NCI-H128 (cell line): ENCODE data around the gene RELB.
"Not testable (repeated sequence)": the region's sequence is repeated elsewhere in the genome, so short reads cannot be mapped to it uniquely, and the experiment has no call there.

Experiments used
- DNase-seq: peaks from one replicate; lab custom pipeline; 2025; ENCODE audit not compliant: unreplicated experiment; lab: John Stamatoyannopoulos, UW

The RELB gene, protein sequence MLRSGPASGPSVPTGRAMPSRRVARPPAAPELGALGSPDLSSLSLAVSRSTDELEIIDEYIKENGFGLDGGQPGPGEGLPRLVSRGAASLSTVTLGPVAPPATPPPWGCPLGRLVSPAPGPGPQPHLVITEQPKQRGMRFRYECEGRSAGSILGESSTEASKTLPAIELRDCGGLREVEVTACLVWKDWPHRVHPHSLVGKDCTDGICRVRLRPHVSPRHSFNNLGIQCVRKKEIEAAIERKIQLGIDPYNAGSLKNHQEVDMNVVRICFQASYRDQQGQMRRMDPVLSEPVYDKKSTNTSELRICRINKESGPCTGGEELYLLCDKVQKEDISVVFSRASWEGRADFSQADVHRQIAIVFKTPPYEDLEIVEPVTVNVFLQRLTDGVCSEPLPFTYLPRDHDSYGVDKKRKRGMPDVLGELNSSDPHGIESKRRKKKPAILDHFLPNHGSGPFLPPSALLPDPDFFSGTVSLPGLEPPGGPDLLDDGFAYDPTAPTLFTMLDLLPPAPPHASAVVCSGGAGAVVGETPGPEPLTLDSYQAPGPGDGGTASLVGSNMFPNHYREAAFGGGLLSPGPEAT

DNA sequence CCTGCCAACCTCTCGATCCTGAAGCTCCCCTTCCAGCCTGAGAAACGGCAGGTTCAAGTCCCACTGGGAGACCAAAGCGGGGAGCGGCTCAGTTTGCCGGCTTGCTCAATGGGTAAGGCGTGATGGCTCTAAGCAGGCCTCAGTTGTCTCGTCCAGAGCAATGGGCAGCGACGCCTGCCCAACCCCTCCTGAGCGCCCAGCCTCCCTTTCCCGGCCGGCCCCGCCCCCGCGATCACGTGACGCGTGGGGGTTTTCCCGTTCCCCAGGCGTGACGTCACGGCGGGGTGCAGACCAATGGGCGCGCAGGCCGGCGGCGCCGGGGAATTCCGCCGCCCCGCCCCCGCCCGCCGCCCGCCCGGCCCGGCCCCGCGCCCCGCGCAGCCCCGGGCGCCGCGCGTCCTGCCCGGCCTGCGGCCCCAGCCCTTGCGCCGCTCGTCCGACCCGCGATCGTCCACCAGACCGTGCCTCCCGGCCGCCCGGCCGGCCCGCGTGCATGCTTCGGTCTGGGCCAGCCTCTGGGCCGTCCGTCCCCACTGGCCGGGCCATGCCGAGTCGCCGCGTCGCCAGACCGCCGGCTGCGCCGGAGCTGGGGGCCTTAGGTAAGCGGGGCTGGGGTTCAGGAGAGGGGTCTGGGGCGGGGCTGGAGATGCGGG, at the start of gene RELB:
Gene RELB, plus strand, starts transcription at position 378 of the 653 bp plus-strand sequence. Its CDS starts 116 bp downstream, at position 494.
- DNase-seq, result peak; percentile 68

DNA sequence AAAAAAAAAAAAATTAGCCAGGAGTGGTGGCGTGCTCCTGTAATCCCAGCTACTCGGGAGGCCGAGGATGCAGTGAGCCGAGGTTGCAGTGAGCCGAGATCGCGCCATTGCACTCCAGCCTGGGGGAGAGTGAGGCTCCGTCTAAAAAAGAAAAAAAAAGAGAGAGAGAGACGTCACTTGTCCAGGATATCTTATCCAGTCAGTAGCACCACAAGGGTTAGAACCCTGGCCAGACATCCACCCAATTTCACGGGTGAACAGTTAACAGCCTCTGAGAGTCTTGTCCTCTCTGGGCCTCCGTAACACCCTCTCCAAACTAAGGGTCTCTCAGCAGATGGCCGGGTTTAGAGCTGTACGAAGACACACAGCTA, 47.0 kb upstream of the RELB start:
- DNase-seq, result no peak

DNA sequence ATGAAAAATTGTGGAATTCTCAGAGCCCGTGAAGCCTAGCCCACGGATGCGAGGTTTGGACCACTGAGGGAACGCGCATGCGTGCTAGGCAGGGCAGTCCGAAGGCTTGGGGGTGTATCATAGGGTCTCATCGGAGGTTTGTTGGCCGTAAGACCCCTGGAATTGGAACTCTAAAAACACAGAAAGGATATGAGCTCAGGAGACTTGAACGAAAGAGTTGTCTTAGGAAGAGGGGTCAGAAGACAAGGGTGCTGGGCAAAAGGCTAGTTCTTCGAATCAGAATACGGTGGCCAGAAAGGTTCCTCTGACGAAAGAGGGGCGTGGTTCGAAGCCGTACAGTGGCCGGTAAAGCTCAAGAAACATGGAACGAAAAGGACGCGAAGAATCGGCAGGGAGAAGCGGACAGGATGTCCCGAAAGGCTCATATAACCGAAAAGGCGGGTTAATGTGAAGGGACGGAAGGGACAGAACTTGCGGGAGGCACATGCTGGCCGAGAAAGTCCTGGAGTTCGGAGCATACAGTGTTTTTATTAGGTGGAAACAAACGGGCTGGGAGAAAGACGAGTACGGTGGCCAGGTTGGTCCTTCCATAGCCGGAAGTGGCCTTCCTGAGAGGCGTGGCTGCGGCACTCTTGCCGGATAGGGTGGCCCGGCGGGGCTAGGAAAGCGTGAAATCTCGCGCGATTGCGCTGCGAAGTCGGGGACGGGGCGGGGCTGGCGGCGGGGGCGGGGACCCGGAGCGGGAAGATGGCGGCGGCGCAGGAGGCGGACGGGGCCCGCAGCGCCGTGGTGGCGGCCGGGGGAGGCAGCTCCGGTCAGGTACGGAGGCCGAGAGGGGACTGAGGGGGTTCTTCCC, 46.4 kb upstream of the RELB start, which contains the start of gene CLPTM1:
Gene CLPTM1, plus strand, starts transcription at position 732 of the 856 bp plus-strand sequence. Its CDS starts 16 bp downstream, at position 748.
- peak; percentile 91 for DNase-seq

DNA sequence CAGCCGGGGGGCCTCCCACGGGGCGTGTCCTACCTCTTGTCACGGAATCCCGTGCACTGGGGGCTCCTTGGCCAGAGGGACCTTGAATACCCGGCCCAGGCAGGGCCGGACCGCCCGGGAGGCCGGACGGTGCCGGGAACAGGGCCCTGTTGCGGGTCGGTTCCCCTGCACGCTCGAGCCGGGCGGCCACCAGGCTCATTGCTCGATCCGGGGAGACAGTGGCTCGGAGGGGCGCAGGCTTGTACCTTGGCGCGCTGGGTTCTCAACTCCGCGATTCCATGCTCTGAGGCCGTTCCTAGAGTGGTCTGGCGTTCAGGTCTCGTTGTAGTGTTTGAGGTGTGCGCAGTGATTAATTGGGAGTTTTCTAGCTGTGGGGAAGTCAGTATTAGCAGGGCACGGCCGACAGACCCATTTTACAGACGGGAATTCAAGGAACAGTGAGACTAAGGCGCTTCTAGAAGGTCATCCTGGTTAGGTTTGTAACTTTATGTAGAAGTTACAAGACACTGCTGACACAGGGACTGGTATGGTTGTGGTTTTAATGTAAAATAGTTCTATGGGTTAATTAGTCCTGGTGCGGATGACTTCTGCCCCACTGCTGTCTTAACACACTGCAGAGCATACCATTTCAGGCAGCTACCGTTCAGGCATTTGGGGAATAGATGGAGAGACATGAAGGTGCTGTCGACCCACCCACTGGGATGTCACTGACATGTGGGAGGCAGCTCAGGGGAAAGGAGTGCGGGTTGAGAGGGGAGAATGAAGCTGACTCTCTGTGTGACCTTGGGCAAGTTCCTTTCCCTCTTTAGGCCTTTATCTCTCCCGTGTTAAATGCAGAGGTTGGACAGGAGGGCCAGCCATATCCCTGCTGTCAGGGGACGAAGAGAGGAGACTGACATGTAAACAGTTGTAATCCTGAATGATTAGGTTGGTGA, 45.5 kb upstream of the RELB start:
- DNase-seq, result no peak

DNA sequence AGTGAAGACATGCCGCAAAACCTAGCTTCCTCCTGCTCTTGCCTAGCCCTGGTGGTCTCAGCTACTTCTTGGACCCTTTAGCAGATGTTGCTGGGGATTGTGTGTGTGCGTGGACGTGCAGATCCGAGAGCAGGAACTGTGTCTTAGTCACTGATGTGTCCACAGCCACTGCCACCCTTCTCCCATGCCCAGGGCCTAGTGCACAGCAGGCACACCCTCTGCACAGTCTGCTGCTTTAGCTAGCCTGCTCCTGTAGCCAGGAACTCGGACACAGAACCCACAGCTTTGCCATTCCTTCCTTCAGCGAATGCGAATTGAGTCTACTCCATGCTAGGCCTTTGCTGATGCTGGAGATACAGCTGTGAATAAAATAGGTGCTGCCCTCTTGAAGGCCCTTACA, 43.7 kb upstream of the RELB start:
- DNase-seq, result no peak

DNA sequence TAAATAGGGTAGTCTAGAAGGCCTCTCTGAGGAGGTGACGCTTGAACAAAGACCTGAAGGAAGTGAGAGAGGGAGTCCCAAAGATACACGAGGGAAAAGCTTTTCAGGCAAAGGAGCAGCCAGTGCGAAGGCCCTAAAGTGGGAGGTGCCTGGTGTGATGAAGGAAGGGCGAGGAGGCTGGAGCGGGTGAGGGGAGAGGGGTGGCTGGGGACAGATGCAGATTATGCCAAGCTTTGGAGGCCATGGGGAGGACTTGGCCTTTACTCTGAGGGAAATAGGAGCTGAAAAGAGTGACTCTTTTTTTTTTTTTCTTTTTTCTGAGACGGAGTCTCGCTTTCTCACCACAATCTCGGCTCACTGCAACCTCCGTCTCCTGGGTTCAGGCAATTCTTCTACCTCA, 43.2 kb upstream of the RELB start:
- no peak for DNase-seq

DNA sequence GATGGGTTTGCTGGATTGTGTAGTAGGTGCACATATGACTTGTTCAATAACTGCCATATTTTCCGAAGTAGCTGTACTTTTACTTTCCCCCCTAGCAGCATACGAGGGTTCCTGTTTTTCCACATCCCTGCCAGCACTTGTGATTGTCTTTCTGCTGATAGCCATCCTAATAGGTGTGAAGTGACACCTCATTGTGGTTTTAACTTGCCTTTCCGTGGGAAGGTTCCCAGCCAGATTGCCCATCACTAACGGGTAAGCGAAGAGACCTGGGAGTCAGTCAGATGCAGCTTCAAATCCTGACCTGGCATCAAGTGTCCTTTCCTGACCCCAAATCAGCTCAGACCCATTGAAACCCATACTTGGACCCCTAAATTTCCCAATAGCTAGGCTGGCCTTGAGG, 41.6 kb upstream of the RELB start:
- no peak for DNase-seq

DNA sequence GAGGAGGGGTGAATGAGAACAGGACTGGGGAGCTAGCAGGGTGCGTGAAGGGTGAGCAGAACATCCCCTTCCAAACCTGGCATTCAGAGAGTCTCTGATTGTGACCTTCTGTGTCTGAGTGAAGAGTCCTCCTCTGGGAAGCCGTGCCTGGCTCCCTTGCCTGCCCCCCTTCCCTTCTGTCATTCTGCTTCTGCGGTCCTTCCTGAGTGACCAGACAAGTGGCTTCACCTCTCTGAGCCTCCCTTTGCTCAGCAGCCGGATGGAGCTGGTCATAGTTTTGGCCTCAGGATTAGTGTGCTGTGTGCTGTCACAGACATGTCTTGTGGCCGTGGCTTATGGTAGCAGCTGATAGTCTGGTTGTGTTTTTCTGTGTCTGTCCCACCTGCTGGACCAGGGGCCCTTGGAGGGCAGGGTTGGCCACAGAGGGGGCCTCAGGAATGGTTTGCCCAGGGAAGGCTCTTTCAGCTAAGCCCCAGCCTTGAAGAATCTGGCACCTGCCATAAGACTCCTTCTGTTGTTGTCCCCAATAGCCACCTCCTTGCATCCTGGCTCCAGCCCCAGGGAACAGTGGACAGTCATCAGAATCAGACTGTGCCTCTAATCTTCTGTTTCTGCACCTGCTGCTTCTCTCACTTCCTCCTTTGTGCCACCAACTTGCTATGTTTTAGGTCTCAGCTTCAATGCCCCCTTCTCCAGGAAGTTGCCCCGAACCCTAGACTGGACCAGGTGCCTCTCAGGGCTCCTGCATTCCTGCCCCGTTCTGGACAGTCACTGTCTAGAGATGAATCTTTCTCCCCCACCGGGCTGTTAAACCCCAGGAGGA, 40.1 kb upstream of the RELB start:
- DNase-seq, result no peak

DNA sequence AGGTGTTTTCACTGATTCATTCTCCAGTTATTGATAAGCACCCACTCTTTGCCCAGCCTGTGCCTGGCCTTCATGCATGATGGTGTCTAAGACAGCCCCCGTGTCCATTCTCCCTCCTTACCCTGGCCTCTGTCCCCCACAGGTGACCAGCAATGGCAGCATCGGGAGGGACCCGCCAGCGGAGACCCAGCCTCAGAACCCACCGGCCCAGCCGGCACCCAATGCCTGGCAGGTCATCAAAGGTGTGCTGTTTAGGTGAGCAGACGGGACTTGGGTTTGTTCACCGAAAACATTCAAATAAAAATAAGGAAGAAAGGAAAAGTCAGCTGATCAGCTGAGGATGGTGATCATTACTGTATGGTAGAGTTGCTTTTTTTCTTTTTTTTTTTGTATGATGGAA, 39.4 kb upstream of the RELB start:
- no peak for DNase-seq

DNA sequence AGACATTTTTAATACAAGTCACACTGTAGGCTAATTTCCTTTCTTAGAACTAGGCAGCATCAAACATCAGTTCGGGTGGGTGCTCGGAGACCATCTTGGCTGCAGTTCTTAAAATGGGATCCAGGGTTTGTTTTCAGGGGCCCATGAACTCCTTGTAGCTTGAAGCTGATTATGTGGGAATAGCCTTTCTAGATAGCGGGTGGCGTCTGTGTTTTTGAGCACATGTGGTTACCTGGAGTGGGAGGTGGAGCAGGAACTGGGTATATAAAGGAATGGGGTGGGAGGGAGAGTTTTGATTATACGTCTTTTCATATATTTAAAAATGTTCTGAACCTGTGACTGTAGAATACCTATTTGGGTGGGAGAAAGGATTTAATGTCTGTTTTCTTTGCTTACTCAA, 33.1 kb upstream of the RELB start:
- DNase-seq, result no peak

DNA sequence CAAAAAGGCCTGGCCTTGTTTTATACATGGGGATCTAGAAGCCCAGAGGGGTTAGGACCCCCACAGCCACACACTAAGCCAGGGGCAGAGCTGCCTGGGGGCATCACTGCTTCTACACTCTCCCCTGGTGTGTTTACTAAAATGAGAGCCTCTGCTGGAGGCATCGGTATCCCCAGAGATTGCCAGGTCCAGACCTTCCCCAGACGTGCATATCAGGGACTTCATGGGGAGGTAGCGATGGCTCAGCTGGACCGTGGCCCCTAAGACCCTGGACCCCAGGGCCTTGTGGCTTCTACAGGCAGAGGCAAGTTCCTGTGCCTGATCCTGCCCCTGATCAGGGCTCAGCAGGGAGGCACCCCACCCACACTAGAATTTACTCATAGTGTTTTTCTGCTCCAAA, 32.6 kb upstream of the RELB start:
- DNase-seq, result no peak

DNA sequence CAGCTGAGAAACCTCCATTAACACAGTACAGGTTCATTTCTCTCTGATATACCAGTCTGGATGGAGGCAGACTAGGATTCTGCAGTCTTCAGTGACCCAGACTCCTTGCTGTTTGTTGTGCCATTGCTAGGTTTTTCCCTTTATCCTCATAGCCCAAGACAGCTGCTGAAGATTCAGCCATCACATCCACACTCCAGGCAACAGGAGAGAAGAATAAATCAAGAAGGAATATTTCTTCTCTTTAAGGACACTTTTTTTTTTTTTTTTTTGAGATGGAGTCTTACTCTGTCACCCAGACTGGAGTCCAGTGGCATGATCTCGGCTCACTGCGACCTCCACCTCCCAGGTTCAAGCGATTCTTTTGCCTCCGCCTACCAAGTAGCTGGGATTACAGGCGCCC, 31.8 kb upstream of the RELB start:
- no peak for DNase-seq

DNA sequence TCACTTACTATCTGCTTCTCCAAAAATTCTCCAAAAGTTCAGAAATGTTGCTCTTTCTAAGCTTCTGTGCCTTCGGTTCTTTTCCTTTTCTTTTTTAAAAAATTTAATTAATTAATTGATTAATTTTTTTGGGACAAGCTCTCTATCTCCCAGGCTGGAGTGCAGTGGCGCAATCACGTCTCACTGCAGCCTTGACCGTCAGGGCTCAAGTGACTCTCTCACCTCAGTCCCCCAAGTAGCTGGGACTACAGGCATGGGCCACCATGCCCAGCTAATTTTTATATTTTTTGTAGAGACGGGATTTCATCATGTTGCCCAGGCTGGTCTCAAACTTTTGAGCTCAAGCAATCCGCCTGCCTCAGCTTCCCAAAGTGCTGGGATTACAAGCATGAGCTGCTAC, 29.8 kb upstream of the RELB start:
- not testable (repeated sequence) for DNase-seq

DNA sequence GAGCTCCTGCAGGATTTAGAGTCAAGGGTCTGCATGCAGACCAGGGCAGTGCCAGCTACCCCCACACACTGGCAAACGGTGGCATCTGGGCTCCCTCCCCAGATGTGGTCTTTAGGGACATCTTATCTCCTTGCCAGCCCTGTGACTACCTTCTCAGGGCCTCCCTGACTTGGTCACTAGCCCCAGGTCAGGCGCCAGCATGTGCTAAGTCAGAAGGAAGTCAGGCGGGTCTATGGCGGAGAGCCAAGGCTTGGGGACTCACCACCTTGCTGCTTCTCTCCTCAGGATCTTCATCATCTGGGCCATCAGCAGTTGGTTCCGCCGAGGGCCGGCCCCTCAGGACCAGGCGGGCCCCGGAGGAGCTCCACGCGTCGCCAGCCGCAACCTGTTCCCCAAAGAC, 28.5 kb upstream of the RELB start:
- DNase-seq, result no peak

DNA sequence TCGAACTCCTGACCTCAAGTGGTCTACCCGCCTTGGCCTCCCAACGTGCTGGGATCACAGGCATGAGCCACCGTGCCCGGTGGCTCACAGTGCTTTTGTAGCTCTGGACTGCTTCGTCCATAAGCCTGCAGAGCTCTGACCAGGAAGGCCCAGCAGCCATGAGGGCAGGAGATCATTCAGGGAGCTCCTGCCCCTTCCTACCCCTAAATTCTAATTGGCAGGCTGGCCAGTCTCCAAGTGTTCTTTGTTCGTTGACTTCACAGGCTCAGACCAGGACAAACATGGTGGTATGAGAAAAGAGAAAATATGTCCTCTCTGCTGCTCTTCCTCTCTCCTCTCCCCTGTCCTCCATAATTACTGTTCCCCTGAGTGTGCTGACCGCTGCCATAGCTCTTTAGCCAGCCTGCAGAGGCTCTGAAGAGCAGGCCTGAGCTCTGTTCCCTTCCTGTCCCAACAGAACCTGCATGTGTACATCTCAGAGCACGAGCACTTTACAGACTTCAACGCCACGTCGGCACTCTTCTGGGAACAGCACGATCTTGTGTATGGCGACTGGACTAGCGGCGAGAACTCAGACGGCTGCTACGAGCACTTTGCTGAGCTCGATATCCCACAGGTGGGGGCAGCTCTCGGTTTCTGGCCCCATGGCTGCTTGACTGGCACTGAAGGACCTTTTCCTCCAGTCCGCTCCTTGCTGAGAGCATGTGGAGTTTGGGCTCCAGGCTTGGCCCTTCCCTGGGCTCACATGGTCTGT, 27.1 kb upstream of the RELB start:
- no peak for DNase-seq

DNA sequence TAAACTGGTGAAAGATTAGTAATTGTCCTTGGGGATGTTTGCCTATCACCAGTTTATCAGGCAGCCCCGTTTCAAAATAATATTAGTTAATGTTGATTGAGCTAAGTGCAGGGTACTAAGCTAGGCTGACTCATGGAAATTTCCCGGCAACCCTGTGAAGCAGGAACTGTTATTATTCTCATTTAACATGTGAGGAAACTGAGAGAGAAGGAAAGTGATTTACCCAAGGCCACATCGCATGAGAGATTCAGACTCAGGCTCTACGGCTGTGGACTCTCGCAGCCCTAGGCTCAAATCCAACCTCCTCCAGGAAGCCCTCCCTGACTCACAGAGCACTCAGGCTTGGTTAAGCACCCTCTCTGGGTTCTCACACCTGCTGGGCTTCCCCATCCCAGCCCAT, 26.4 kb upstream of the RELB start:
- no peak for DNase-seq

DNA sequence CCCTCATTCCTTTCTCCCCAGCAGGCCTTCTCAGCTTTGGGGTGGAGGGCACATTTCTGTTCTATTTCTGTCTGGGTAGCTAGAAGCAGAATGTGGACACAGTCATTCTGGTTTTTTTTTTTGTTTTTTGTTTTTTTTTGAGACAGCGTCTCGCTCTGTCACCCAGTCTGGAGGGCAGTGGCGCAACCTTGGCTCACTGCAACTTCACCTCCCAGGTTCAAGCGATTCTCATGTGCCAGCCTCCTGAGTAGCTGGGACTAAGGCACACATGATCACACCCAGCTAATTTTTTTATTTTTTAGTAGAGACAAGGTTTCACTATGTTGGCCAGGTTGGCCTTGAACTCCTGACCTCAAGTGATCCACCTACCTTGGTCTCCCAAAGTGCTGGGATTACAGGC, 25.8 kb upstream of the RELB start:
- no peak for DNase-seq

DNA sequence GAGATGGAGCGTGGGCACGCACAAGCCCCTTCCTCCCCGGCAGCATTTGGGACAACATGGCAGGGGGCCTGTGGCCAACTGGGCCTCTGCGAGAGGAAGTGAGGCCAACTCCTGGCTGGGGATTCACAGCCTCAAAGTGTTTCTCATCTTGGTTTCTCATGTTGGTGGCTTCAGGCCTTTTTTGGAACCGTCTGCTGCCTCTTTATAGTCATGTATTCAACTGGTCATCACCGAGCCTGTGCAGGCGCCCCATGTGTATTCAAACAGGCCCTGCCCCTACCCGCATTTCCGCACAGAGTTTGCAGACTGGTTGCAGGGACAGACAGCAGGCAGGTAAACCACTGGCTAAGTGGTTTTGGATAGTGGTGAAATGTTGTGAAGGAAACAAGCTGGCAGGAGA, 17.3 kb upstream of the RELB start:
- DNase-seq, result no peak

DNA sequence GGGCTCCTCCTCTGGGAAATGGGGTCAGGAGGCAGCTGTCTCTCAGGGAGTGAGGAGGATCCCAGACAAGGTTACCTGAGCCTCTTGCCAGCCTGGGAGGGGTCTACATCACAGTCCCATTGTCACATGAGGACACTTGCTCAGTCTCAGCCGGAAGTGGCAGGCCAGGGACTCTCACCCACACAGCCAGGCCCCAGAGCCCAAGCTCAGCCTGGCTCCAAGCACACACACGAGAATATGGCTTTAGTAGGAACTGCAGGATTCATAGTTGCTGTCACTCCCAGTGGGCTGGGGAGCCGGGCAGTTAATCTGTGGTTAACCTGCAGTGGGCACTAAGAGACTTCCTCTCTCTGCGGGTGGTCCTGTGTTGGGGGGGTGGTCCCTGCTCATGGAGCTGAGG, 15.8 kb upstream of the RELB start:
- no peak for DNase-seq
